Liver (tissue), 9 donors: ENCODE data around the gene AEBP1. TPM values are rescaled to one million over a fixed set of nuclear protein-coding genes. Genes with fewer than 3 reads are reported as not detected.
A peak's percentile ranks its signal among the peaks of the same experiment; 100 is the strongest.

Experiments used
- DNase-seq: peaks from one replicate; pipeline ENCODE4 v3.0.0-alpha.2; 2017; ENCODE audit warnings: low spot score
- H3K27ac ChIP-seq, 2 donors: one replicate each; pipeline ENCODE4 v1.7.0; 2013; ENCODE audit warnings: inconsistent platforms in 2 of 2, low read length in 2 of 2, control low read depth in 1 of 2, low read depth in 1 of 2, mild to moderate bottlenecking in 1 of 2
- H3K27me3 ChIP-seq, 4 donors: one replicate each; pipeline versions ENCODE4 v1.6.1 to v1.7.0; 2013; ENCODE audit warnings: low read length in 3 of 4, inconsistent platforms in 1 of 4, mild to moderate bottlenecking in 1 of 4, moderate library complexity in 1 of 4; ENCODE audit not compliant: control insufficient read depth in 4 of 4, insufficient read depth in 4 of 4
- H3K36me3 ChIP-seq, 4 donors: one replicate each; pipeline versions ENCODE4 v1.6.1 to v1.7.0; 2013; ENCODE audit warnings: low read length in 3 of 4, mild to moderate bottlenecking in 3 of 4, low read depth in 1 of 4, moderate library complexity in 1 of 4; ENCODE audit not compliant: control insufficient read depth in 4 of 4, insufficient read depth in 3 of 4
- H3K4me1 ChIP-seq, 4 donors: one replicate each; pipeline versions ENCODE4 v1.6.1 to v1.7.0; 2013; ENCODE audit warnings: low read length in 3 of 4, mild to moderate bottlenecking in 3 of 4, moderate library complexity in 1 of 4; ENCODE audit not compliant: control insufficient read depth in 4 of 4, insufficient read depth in 4 of 4
- H3K4me3 ChIP-seq, 3 donors: one replicate each; pipeline versions ENCODE4 v1.6.1 to v1.7.0; 2013; ENCODE audit warnings: low read length in 3 of 3, control low read depth in 1 of 3, low read depth in 1 of 3, mild to moderate bottlenecking in 1 of 3
- H3K9ac ChIP-seq, 2 donors: one replicate each; pipeline ENCODE4 v1.7.0; 2013; ENCODE audit warnings: low read length in 2 of 2, mild to moderate bottlenecking in 2 of 2, moderate library complexity in 2 of 2, control low read depth in 1 of 2, low read depth in 1 of 2
- H3K9me3 ChIP-seq, 4 donors: one replicate each; pipeline versions ENCODE4 v1.6.1 to v1.7.0; 2013; ENCODE audit warnings: low read length in 3 of 4; ENCODE audit not compliant: control insufficient read depth in 4 of 4
- ATF3 ChIP-seq: IDR thresholded peaks from 2 replicates; pipeline ENCODE4 v1.6.1; 2016; ENCODE audit warnings: antibody characterized with exemption
- EGR1 ChIP-seq, 2 donors: IDR thresholded peaks; 2 replicates each; pipeline ENCODE4 v1.6.1; 2016 to 2018; ENCODE audit warnings: antibody characterized with exemption in 2 of 2, low read depth in 2 of 2
- FOXA1 ChIP-seq: IDR thresholded peaks from 2 replicates; pipeline ENCODE4 v1.6.1; 2016; ENCODE audit warnings: antibody characterized with exemption
- FOXA2 ChIP-seq: IDR thresholded peaks from 2 replicates; pipeline ENCODE4 v1.6.1; 2016; ENCODE audit warnings: antibody characterized with exemption
- GABPA ChIP-seq, 2 donors: IDR thresholded peaks in 1 of 2; conservative IDR thresholded peaks in 1 of 2; 2 replicates each; pipeline ENCODE4 v1.6.1; 2016; ENCODE audit warnings: antibody characterized with exemption in 2 of 2, mild to moderate bottlenecking in 1 of 2, moderate library complexity in 1 of 2
- HNF4A ChIP-seq, 2 donors: conservative IDR thresholded peaks; 2 replicates each; pipeline ENCODE4 v1.6.1; 2016; ENCODE audit warnings: antibody characterized with exemption in 2 of 2, mild to moderate bottlenecking in 2 of 2
- JUND ChIP-seq, 2 donors: IDR thresholded peaks; 2 replicates each; pipeline ENCODE4 v1.6.1; 2016; ENCODE audit warnings: antibody characterized with exemption in 2 of 2
- MAX ChIP-seq: IDR thresholded peaks from 2 replicates; pipeline ENCODE4 v1.6.1; 2016; ENCODE audit warnings: antibody characterized with exemption
- NR2F2 ChIP-seq: IDR thresholded peaks from 2 replicates; pipeline ENCODE4 v1.6.1; 2016; ENCODE audit warnings: antibody characterized with exemption
- RAD21 ChIP-seq, 2 donors: IDR thresholded peaks; 2 replicates each; pipeline ENCODE4 v1.6.1; 2016; ENCODE audit warnings: antibody characterized with exemption in 2 of 2, mild to moderate bottlenecking in 2 of 2
- REST ChIP-seq: IDR thresholded peaks from 2 replicates; pipeline ENCODE4 v1.6.1; 2016; ENCODE audit warnings: antibody characterized with exemption, mild to moderate bottlenecking
- RXRA ChIP-seq, 2 donors: IDR thresholded peaks; 2 replicates each; pipeline ENCODE4 v1.6.1; 2017 to 2018; ENCODE audit warnings: antibody characterized with exemption in 2 of 2, mild to moderate bottlenecking in 1 of 2
- SP1 ChIP-seq: IDR thresholded peaks from 2 replicates; pipeline ENCODE4 v1.6.1; 2018; ENCODE audit warnings: antibody characterized with exemption, mild to moderate bottlenecking
- TAF1 ChIP-seq: conservative IDR thresholded peaks from 2 replicates; pipeline ENCODE4 v1.6.1; 2016; ENCODE audit warnings: antibody characterized with exemption, mild to moderate bottlenecking
- YY1 ChIP-seq: IDR thresholded peaks from 2 replicates; pipeline ENCODE4 v1.6.1; 2016; ENCODE audit warnings: antibody characterized with exemption, mild to moderate bottlenecking
- WGBS: extraction: QIAGEN DNeasy Blood & Tissue Kit; methylation state at CpG from one replicate; pipeline ENCODE4 v1.1.7; 2013; 5-methylcytosine and 5-hydroxymethylcytosine counted together
- polyA plus RNA-seq, 2 donors: library from polyadenylated mRNA; stranded (reverse) in 1 of 2; unstranded in 1 of 2; fragments of 200-250 nt in 1 of 2; fragments of >200 nt in 1 of 2; fragmentation: Nextera tagmentation in 1 of 2; extraction: Ambion mirVana in 1 of 2; gene quantifications; one replicate each; pipeline versions ENCODE4 v1.2.1 to v1.2.3, GENCODE V29; 2013 to 2015
- total RNA-seq, 2 donors: library from RNA; depleted of rRNA; stranded (reverse); fragments of >200 nt; gene quantifications; one replicate each; pipeline ENCODE4 v1.2.3, GENCODE V29; 2014
- TF ChIP-seq, protein P1 (sequence below): fragments of 150-350 bp; IDR thresholded peaks from 2 replicates; pipeline ENCODE4 v1.5.1; 2017; ENCODE audit warnings: improper control_type of control experiment, low read depth, low read length; ENCODE audit not compliant: missing input control
- donor health status: healthy.
- donor health status: healthy.
- donor health status: healthy.
- donor health status: healthy.
- donor health status: healthy.

AEBP1 gene
- total and polyA plus RNA-seq, 4 donors = 3.4 to 13.3 (median 7.7) TPM

- Histone ChIP-seq H3K27ac (no peak overlapping the region), H3K36me3 (peaks cover 0 to 22% (median 8%) of the 10 kb centered on the region in 4 donors), H3K9ac (no peak overlapping the region), H3K9me3 (no peaks in the 10 kb centered on the region), H3K4me3 (no peak overlapping the region), H3K27me3 (no peaks in the 10 kb centered on the region), H3K4me1 (peaks cover 0 to 3% (median 1%) of the 10 kb centered on the region in 4 donors)
- peak; percentile 69 for DNase-seq
- 49% methylated on average over 65 of the region's 65 CpGs for WGBS
- no peak for TF ChIP-seq GABPA (IDR thresholded peaks at IDR 0.05 in 1 of 2, conservative IDR thresholded peaks at IDR 0.05 in 1 of 2)
- TF ChIP-seq YY1 = no peak
- TF ChIP-seq EGR1 (IDR thresholded peaks at IDR 0.05; ENCODE audit: low read depth in 2 of 2) = no peak
- TF ChIP-seq FOXA2 = no peak
These were observed 42.1 kb downstream of the AEBP1 start for GRCh38 chr7:44145969-44146911.

DNA sequence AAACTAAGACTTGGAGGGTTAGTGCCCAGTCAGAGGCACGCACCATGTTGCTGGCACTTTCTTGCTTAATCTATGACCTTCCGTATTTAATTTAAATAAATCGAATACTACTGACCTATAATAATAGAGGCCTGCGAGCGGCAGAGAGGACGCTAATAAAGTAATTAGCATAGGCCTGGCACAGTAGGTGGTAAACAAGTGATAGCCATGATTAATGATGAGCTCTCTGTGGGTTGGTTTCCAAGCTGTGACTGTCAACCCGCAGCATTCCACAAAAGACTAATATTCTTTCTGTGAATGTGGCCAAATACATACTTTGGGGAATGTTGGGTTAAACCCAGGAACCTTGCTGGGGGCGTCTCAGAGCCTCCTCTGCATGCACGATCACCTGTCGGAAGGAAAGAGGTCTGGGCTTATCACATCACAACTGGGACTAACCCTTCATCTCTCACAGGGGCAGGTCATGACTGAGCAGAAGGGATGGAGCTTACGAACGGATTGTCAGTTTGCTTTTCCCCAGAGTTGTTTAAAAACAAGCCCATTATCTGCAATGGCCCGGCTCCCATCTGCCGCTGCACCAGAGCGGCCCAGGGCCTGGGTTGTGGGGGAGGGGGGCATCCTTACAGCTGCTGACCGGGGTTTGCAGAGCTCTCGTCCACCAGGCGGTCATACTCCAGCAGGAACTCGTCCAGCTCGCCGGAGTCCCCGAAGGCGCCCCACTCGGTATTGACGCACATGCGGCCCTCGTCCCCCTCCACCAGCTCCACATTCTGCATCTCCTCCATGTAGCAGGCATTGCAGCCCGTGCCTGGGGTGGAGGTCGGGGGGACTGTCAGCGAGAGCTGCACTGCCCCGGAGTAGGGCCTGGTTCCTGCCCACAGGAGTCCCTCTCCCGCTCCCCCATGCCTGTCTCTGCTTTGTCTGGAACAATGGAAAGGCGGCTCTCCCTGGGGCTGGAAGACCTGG, 43.2 kb downstream of the AEBP1 start:
- 73% methylated on average over 33 of the region's 33 CpGs for WGBS
- DNase-seq = peak; percentile 29
- Histone ChIP-seq H3K4me1 (peaks cover 0 to 3% (median 1%) of the 10 kb centered on the region in 4 donors), H3K27ac (no peak overlapping the region), H3K9me3 (no peaks in the 10 kb centered on the region), H3K4me3 (no peak overlapping the region), H3K27me3 (no peaks in the 10 kb centered on the region), H3K36me3 (peaks cover 0 to 29% (median 8%) of the 10 kb centered on the region in 4 donors), H3K9ac (no peak overlapping the region)
- no peak for TF ChIP-seq RAD21 (IDR thresholded peaks at IDR 0.05)
- TF ChIP-seq SP1 = no peak
- TF ChIP-seq FOXA2 = no peak
- TF ChIP-seq JUND (IDR thresholded peaks at IDR 0.05) = no peak

DNA sequence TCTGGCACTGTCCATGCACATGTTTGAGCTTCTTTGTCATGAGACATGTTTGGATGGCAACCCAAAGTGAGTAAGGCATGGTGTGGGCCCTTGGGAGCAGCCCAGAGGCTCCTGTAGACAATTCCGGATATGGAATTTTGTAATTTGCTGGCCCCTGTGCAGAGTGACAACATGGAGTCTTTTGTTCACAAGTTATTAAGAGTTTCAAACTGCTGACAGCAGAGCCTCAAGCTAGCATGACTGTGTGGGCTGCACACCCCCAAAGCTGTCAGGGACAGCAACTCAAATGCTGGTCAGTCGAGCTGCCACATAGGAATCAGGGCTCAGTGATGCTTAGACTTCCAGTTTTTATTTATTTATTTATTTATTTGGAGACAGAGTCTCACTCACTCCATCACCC, 44.0 kb downstream of the AEBP1 start:
- 93% methylated on average over 2 of the region's 2 CpGs for WGBS
- Histone ChIP-seq H3K9me3 (no peaks in the 10 kb centered on the region), H3K9ac (no peak overlapping the region), H3K4me1 (peaks cover 0 to 3% (median 1%) of the 10 kb centered on the region in 4 donors), H3K4me3 (no peak overlapping the region), H3K27ac (no peak overlapping the region), H3K27me3 (no peaks in the 10 kb centered on the region), H3K36me3 (peaks cover 0 to 29% (median 8%) of the 10 kb centered on the region in 4 donors)
- DNase-seq = no peak
- TF ChIP-seq EGR1 (IDR thresholded peaks at IDR 0.05; ENCODE audit: low read depth in 2 of 2) (no peak), FOXA2 (no peak), ATF3 (no peak), YY1 (no peak), FOXA1 (no peak), MAX (no peak), HNF4A (conservative IDR thresholded peaks at IDR 0.05) (no peak), RAD21 (IDR thresholded peaks at IDR 0.05) (no peak), NR2F2 (no peak), TAF1 (no peak), GABPA (IDR thresholded peaks at IDR 0.05 in 1 of 2, conservative IDR thresholded peaks at IDR 0.05 in 1 of 2) (no peak), JUND (IDR thresholded peaks at IDR 0.05) (no peak), REST (no peak), RXRA (IDR thresholded peaks at IDR 0.05) (no peak)
- TF ChIP-seq, protein P1, sequence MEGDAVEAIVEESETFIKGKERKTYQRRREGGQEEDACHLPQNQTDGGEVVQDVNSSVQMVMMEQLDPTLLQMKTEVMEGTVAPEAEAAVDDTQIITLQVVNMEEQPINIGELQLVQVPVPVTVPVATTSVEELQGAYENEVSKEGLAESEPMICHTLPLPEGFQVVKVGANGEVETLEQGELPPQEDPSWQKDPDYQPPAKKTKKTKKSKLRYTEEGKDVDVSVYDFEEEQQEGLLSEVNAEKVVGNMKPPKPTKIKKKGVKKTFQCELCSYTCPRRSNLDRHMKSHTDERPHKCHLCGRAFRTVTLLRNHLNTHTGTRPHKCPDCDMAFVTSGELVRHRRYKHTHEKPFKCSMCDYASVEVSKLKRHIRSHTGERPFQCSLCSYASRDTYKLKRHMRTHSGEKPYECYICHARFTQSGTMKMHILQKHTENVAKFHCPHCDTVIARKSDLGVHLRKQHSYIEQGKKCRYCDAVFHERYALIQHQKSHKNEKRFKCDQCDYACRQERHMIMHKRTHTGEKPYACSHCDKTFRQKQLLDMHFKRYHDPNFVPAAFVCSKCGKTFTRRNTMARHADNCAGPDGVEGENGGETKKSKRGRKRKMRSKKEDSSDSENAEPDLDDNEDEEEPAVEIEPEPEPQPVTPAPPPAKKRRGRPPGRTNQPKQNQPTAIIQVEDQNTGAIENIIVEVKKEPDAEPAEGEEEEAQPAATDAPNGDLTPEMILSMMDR = no peak
